HG03045 (cell line): ENCODE measurements around the gene AZU1.
"Not testable (repeated sequence)": the region's sequence is repeated elsewhere in the genome, so short reads cannot be mapped to it uniquely, and the experiment has no call there.

ENCODE experiments used
- ATAC-seq: cut with Tn5 transposase; IDR thresholded peaks from one replicate; pipeline ENCODE4 v1.9.1; 2021; ENCODE audit warnings: mild to moderate bottlenecking, moderate library complexity; ENCODE audit not compliant: unreplicated experiment

Gene AZU1

DNA sequence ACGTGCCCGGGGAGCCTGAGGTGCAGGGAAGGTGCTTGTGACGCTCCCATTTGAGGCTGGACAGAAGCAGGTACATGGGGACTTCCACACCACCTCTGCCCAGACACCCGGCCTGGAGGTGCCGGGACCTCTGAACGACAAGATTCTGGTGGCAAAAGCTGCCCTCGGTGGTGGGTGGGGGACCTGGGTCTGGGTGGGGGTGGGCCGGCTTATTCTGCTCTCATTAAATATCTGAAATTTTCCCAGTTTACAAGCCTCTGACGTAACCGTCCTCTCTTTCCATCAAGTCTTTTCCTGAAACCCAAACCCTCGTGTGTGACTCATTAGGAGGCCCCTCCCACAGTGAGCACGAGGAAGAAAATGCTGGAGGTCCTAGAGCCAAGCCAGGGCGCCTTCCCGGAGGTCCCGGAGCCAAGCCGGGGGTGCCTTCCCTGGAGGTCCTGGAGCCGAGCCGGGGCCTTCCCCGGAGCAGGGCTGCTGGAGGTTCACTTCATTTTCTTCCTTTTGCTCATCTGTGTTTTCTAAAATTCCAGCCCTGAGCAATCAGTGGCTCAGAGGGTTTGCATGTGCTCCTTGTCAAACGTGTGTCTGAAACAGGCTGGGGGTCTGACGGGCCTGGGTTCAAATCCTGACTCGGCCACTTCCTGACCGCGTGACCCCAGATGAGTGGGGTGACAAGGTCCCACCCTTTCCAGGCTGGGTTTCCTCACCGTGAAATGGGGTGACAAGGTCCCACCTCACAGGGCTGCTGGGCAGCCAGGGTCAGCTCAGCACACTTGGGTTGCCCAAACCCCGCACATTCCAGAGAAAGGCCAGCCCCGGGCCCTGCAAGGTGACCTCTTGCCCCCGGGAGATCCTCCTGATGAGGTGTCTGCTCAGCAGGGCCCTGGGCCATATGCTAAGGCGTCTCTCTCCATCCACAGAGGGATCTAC is 41.9 kb downstream of the AZU1 start:
- ATAC-seq: no peak

DNA sequence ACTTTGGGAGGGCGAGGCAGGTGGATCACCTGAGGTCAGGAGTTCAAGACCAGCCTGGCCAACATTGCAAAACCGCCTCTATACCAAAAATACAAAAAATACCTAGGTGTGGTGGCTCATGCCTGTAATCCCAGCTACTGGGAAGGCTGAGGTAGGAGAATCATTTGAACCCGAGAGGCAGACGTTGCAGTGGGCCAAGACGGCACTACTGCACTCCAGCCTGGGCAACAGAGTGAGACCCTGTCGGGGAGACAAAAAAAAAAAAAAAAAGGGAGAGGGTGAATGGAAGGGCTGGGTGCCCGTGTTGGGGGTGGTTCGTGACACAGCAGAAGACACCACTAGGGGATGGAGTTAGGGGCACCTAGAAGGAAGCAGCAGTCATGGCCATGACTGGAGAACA is 42.7 kb downstream of the AZU1 start:
- ATAC-seq: no peak

DNA sequence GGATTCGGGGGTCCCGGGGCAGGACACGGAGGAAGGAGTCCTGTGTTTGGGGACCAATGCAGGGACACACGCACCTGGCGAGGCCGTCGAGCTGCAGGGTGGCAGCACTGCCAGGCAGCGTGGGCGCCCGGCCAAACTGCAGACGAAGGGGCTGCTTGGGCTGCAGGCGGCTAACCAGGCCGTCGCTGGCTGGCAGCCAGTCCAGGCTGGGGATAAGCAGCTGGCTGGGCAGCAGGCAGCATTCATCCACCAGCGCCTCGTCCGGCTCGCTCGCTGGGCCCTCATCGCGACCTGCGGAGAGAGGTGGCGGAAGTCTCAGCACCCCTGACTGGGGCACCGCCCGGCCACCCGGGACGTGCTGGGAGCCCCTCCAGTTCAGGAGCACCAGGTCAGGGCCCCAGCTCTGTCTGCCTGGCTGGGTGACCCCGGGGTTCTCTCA is 43.3 kb downstream of the AZU1 start:
- ATAC-seq: no peak

DNA sequence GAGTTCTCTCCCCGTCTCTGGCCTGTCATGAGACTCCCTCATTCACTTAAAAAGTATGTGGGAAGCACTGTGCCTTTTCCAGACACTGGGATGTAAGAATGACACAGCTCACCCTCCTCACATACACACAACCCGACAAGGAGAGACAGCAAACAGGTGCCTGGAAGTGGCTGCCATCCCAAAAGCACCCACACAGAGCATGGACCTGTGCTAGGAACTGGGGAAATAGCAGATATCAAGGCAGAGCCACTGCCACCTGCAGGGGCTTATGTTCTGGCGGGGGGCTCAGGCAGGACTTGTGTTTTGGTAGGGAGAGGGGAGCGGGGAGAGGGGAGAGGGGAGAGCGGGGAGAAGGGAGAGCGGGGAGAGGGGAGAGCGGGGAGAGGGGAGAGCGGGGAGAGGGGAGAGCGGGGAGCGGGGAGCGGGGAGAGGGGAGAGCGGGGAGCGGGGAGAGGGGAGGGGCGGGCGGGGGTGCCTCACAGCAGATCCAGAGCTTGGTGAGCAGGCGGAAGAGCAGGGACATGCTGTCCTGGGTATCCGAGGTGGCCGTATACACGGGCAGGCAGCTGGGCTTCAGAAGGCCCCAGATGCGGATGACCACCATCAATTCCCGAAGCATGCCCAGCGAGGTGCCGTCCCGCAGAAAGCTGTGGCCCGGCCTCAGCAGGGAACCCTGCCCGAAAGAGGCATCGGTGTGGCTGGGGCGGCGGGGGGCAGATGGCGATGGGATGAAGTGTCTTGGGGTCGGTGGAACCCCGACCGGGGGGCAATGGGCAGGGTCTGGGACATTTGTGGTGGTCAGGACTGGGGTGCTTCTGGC is 44.0 kb downstream of the AZU1 start:
- no peak for ATAC-seq

DNA sequence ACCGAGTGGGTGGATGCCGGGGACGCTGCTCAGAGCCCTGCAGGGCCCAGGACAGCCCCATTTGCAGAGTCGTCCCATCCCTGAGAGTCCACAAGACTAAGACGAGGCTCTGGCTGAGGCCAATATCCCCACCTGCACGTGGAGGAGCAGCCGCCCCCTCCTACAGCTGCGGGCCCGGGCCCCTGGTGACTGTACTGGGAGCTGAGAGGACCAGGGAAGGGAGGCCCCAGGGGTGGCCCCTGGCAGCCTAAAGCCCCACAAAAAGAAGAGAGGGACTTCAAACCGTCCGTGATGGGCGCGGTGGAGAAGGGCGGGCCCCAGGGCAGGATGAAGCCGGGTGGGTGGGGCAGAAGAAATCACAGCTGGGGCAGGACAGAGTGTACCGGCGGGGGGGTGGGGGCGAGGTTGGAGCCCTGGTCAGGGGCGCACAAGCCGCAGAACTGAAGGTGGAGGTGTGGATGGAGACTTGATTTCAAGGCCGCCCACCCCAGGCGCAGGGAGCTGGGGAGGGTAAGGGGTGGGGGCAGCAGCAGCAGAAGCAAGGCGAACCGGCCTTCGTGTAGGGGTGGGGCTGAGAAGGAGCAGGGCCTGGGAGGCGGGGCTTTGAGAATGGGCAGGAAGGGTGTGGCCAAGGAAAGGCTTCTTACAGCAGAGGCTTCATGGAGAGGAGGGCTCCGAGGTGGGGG is 44.8 kb downstream of the AZU1 start:
- no peak for ATAC-seq

DNA sequence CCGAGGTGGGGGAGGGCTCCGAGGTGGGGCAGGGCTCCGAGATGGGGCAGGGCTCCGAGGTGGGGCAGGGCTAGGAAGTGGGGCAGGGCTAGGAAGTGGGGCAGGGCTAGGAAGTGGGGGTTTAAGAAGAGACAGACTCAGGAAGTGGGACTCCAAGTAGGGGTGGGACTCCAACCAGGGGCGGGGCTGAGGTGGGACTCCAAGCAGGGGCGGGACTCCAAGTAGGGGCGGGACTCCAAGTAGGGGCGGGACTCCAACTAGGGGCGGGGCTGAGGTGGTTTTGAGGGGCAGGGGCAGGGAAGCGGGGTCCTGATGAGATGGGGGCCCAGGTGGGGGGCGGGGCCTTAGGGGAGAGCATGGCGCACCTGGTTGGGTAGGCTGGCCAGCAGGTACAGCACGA is 45.4 kb downstream of the AZU1 start:
- ATAC-seq: no peak

DNA sequence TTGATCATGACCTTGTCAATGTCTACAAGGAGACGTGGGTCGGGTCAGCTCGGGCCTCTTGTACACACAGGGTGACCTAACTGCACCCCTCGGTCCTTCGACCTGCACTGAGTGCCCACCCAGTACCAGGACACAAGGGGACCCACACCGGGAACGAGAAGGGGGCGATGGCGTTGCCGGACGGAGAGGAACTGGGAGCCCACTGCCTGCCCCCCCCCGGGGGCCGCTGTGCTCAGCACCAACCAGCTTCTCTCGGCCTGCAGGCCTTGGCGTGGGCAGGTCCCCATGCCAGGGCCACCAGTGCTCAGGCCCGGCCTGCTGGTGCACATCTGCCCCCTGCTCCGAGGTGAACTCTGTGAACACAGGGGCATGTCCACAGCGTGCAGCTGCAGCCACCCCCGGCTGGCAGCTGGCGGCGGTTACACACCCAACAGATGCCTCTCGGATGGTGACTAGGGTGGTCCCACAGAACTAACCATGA is 46.0 kb downstream of the AZU1 start:
- no peak for ATAC-seq

DNA sequence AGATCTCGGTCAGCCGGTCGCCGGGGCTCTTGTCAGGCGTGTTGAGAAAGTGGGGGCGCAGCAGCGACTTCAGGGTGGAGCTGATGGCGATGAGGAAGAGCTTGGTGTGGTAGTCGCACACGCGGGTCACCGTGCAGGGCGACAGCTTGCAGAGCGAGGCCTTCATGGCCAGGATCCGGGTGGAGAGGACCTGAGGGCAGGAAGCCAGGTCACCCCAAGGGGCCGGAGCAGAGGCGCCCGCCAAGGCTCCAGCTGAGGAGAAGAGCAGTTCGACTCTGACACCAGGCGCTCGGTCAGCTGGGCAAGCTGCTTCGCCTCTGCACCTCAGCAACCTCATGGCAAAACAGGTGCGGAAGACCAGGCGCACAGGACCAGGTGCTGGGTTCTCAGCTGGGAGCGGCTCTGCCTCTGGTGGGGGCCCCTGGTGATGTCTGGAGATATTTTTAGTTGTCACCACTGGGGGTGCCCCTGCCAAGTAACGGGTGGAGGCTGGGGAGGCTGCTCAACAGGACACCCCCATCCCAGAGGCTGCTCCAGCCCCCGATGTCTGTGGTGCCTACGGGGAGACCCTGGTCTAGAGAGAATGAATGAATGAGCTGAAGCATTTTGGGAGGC is 47.7 kb downstream of the AZU1 start:
- no peak for ATAC-seq

DNA sequence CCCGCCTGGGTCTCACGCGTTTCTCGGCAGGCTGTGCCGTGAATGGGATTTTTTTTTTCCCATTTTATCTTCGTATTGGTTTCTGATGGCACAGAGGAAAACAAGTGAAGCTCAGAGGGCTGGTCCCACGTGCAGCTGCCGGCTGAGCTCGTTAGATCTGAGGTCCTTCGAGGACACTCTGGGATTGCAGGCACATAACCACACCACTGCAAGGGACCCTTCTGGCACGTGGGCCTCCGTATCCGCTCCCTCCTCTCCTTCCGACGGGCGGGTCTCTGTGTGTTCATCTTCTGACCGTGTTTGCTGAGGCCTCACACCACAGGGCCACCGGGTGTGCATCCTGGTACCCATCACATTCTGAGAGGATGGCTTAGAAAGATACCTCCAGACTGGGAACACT is 48.5 kb downstream of the AZU1 start:
- no peak for ATAC-seq

DNA sequence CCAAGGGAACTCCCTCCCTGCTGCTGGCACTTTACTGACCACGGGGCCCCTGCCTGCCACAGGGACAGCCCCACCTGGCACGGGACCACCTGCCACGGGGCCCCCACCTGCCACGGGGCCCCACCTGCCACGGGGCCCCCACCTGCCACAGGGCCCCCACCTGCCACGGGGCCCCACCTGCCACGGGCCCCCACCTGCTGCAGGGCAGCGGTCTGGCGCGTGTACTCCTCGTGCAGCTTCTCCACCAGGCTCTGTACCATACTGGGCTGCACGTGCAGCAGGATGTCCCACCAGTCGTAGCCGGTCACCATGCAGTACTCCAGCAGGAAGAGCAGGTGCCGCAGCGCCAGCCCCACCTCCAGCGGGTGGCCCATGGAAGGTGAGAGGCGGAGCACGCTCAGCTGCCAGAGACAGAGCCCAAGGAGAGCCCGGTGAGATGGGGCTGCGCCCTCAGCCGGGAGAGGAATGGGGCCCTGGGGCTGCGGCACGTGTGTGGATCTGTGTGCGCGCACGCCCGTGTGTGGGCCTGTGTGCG is 49.2 kb downstream of the AZU1 start:
- ATAC-seq: no peak

DNA sequence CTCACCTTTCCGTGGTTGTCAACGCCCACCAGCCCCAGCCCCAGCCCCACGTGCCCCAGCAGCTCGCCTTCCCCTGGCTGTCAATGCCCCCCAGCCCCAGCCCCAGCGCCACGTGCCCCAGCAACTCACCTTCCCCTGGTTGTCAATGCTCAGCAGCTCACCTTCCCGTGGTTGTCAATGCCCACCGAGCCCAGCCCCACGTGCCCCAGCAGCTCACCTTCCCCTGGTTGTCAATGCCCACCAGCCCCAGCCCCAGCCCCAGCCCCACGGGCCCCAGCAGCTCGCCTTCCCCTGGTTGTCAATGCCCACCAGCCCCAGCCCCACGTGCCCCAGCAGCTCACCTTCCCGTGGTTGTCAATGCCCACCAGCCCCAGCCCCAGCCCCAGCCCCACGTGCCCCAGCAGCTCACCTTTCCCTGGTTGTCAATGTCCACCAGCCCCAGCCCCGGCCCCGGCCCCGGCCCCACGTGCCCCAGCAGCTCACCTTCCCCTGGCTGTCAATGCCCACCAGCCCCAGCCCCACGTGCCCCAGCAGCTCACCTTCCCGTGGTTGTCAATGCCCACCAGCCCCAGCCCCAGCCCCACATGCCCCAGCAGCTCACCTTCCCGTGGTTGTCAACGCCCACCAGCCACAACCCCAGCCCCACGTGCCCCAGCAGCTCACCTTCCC is 50.5 kb downstream of the AZU1 start:
- ATAC-seq: not testable (repeated sequence)

DNA sequence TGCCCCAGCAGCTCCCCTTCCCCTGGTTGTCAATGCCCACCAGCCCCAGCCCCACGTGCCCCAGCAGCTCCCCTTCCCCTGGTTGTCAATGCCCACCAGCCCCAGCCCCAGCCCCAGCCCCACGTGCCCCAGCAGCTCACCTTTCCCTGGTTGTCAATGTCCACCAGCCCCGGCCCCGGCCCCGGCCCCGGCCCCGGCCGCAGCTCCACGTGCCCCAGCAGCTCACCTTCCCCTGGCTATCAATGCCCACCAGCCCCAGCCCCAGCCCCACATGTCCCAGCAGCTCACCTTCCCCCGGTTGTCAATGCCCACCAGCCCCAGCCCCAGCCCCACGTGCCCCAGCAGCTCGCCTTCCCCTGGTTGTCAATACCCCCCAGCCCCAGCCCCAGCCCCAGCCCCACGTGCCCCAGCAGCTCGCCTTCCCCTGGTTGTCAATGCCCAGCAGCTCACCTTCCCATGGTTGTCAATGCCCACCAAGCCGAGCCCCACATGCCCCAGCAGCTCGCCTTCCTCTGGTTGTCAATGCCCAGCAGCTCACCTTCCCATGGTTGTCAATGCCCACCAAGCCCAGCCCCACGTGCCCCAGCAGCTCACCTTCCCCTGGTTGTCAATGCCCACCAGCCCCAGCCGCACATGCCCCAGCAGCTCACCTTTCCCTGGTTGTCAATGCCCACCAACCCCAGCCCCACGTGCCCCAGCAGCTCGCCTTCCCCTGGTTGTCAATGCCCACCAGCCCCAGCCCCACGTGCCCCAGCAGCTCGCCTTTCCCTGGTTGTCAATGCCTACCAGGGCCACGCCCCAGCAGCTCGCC is 51.3 kb downstream of the AZU1 start:
- not testable (repeated sequence) for ATAC-seq

DNA sequence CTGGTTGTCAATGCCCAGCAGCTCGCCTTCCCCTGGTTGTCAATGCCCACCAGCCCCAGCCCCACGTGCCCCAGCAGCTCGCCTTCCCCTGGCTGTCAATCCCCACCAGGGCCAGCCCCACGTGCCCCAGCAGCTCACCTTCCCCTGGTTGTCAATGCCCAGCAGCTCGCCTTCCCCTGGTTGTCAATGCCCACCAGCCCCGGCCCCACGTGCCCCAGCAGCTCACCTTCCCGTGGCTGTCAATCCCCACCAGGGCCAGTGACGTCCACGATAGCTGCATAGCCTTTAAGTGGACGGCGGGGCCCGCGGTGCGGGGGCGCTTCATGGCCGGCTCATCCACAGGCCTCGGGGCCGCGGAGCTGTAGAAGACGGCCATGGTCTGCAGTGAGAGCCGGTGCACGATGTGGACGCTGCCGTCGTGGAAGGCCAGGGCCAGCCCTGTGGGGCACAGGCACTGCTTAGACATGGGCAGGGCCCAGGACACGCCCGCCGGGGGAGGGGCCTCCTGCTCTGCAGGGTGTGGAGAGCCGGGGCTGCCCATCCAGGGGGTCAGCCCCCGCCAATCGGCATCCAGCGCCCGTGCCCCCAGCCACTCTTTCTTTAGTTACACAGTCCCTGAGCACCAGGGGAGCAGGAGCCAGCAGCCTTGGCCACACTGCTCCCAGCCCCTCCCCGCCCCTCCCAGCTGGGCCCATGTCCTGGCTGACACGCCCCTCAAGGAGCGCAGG is 52.2 kb downstream of the AZU1 start:
- ATAC-seq: no peak
